BLaER1 treated with 17β-estradiol and CSF1 and Interleukin-3, amounts not matched to agents 10 nM and 100 nM (cell line): ENCODE results near the gene PKDCC.

ENCODE experiments used
- H3K27ac ChIP-seq, 11 experiments: shearing (Covaris generic); formaldehyde crosslinking; 2 replicates each; pipeline ENCODE4 v1.8.1; 2022
- H3K27me3 ChIP-seq, 11 experiments: shearing (Covaris generic); formaldehyde crosslinking; 2 replicates each; pipeline ENCODE4 v1.8.1; 2022
- H3K36me3 ChIP-seq, 11 experiments: shearing (Covaris generic); formaldehyde crosslinking; 2 replicates each; pipeline ENCODE4 v1.8.1; 2022
- H3K4me1 ChIP-seq, 10 experiments: shearing (Covaris generic); formaldehyde crosslinking; 2 replicates each; pipeline ENCODE4 v1.8.1; 2022
- H3K4me2 ChIP-seq, 11 experiments: shearing (Covaris generic); formaldehyde crosslinking; 2 replicates each; pipeline ENCODE4 v1.8.1; 2022
- H3K4me3 ChIP-seq, 10 experiments: shearing (Covaris generic); formaldehyde crosslinking; 2 replicates each; pipeline ENCODE4 v1.8.1; 2022
- H3K9ac ChIP-seq, 11 experiments: shearing (Covaris generic); formaldehyde crosslinking; 2 replicates each; pipeline ENCODE4 v1.8.1; 2022
- H3K9me3 ChIP-seq, 11 experiments: shearing (Covaris generic); formaldehyde crosslinking; replicated peaks in 1 of 11; 2 replicates each; pipeline ENCODE4 v1.8.1; 2022
- H4K20me1 ChIP-seq, 11 experiments: shearing (Covaris generic); formaldehyde crosslinking; 2 replicates each; pipeline ENCODE4 v1.8.1; 2022
- Cebpa-rat ChIP-seq, 11 experiments: shearing (Covaris generic); IDR thresholded peaks; 2 replicates each; pipeline ENCODE4 v1.8.1; 2022

The PKDCC gene

DNA sequence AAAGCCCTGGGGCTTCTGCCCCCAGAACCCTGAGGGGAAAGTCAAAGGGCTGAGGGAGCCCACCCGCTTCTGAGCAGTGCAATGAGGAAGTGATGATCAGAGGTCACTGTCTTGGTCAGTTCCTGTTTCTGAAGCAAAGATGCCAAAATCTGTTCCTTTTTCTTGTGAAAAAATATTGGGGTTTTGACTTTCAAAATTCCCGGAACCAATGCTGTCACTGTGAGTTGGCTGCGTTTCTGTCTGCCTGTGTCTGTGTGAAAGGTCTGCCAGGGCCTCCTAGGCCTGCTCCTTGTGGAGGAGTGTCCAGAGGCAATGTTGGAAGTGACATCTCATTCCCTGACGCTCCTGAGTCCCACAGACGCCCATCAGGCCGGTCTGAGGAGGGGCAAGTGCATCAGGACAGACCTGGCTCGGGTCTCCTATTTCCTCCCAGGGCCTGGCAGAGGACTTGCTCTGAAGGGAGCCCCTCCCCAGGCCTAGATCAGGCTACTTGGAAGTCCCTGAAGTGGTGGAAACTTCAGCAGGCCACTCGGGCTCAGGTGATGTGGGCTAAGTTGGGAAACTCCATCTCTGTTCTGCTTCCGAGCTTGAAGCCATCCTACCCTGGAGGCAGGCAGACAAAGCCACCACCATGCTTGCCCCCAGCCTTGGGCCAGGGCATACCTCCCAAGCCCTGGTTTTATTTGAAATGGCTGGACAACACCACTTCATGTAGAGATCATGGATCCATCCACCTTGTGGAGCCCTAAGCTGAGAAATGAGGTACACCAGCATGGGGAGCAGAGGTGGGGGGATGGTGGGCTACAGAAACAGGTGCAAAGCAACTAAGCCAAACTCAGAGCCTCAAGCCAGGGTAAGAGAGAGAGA lies 51.0 kb downstream of the PKDCC start:
- Histone ChIP-seq H4K20me1 (no peaks in the 10 kb centered on the region), H3K27ac (peak overlapping the region in 10 of 11 experiments; percentile 5 to 92 (median 68); a peak in 17 of 22 replicates), H3K4me2 (peak overlapping the region; percentile 50 to 95 (median 72)), H3K9me3 (peaks cover 0 to 11% (median 6%) of the 10 kb centered on the region in 11 experiments; a peak in 11 of 22 replicates), H3K4me3 (peak overlapping the region in 1 of 10 experiments; percentile 13; a peak in 2 of 20 replicates), H3K9ac (peak overlapping the region in 7 of 11 experiments; percentile 30 to 83 (median 71); a peak in 12 of 22 replicates), H3K36me3 (no peaks in the 10 kb centered on the region), H3K4me1 (peaks cover 50 to 78% (median 69%) of the 10 kb centered on the region in 10 experiments), H3K27me3 (peaks cover 0 to 10% (median 4%) of the 10 kb centered on the region in 11 experiments; a peak in 5 of 22 replicates)
- TF ChIP-seq Cebpa-rat (IDR thresholded peaks at IDR 0.05): no peak

DNA sequence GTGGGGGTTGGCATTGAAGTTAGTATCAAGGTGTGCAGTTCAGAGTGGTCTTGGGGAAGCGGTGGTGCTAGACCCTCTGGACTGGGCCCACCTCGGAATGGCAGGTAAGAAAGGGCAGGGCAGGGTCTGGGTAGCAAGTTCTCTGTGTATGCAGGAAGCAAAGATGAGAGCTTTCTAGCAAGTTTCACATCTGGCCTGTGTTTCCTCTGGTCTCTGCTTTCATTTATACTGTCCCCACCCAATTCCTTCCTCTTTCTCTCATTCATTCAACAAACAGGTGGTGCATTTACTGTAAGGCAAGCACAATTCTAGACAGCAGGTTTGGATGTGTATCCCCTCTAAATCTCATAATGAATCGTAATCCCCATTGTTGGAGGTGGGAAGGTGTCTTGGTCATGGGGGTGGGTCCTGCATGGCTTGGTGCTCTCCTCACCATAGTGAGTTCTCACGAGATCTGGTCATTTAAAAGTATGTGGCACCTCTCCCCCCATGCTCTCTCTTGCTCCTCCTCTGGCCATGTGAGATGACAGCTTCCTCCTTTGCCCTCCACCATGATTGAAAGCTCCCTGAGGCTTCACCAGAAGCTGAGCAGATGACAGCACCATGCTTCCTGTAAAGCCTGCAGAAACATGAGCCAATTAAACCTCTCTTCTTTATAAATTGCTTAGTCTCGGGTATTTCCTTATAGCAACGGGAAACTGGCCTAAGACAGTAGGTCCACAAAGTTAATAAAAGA lies 51.8 kb downstream of the PKDCC start:
- H3K36me3 ChIP-seq: no peaks in the 10 kb centered on the region
- no peak overlapping the region; a peak in 1 of 20 replicates for H3K4me3 ChIP-seq
- H3K4me2 ChIP-seq: peak overlapping the region; percentile 50 to 95 (median 72)
- TF ChIP-seq Cebpa-rat (IDR thresholded peaks at IDR 0.05): no peak
- H3K27me3 ChIP-seq: peaks cover 0 to 10% (median 4%) of the 10 kb centered on the region in 11 experiments; a peak in 5 of 22 replicates
- H3K9ac ChIP-seq: peak overlapping the region in 6 of 11 experiments; percentile 32 to 83 (median 74); a peak in 8 of 22 replicates
- peaks cover 0 to 11% (median 6%) of the 10 kb centered on the region in 11 experiments; a peak in 11 of 22 replicates for H3K9me3 ChIP-seq
- H4K20me1 ChIP-seq: no peaks in the 10 kb centered on the region
- H3K4me1 ChIP-seq: peaks cover 55 to 86% (median 77%) of the 10 kb centered on the region in 10 experiments
- peak overlapping the region in 6 of 11 experiments; percentile 64 to 92 (median 85); a peak in 11 of 22 replicates for H3K27ac ChIP-seq

GRCh38 chr2:42100683-42101205 lies 52.9 kb downstream of the PKDCC start:
- H3K9me3 ChIP-seq: peaks cover 0 to 11% (median 6%) of the 10 kb centered on the region in 11 experiments; a peak in 11 of 22 replicates
- H3K4me2 ChIP-seq: peak overlapping the region; percentile 76 to 95 (median 87); a peak in 18 of 22 replicates
- H3K27ac ChIP-seq: peak overlapping the region in 5 of 11 experiments; percentile 21 to 95 (median 81); a peak in 7 of 22 replicates
- no peak for TF ChIP-seq Cebpa-rat (IDR thresholded peaks at IDR 0.05)
- no peaks in the 10 kb centered on the region for H4K20me1 ChIP-seq
- H3K27me3 ChIP-seq: peaks cover 0 to 10% (median 4%) of the 10 kb centered on the region in 11 experiments; a peak in 5 of 22 replicates
- H3K4me1 ChIP-seq: peaks cover 67 to 97% (median 88%) of the 10 kb centered on the region in 10 experiments
- no peaks in the 10 kb centered on the region for H3K36me3 ChIP-seq
- peak overlapping the region in 6 of 11 experiments; percentile 16 to 76 (median 56); a peak in 6 of 22 replicates for H3K9ac ChIP-seq
- H3K4me3 ChIP-seq: no peak overlapping the region

- peak overlapping the region; percentile 76 to 95 (median 87) for H3K4me2 ChIP-seq
- no peak for TF ChIP-seq Cebpa-rat (IDR thresholded peaks at IDR 0.05)
- peak overlapping the region; percentile 61 to 95 (median 82); a peak in 21 of 22 replicates for H3K27ac ChIP-seq
- H3K4me3 ChIP-seq: peak overlapping the region in 5 of 10 experiments; percentile 28 to 49 (median 34); a peak in 11 of 20 replicates
- H4K20me1 ChIP-seq: no peaks in the 10 kb centered on the region
- H3K9me3 ChIP-seq: peaks cover 0 to 11% (median 6%) of the 10 kb centered on the region in 11 experiments; a peak in 11 of 22 replicates
- peak overlapping the region; percentile 56 to 77 (median 74); a peak in 20 of 22 replicates for H3K9ac ChIP-seq
- H3K27me3 ChIP-seq: peaks cover 0 to 10% (median 4%) of the 10 kb centered on the region in 11 experiments; a peak in 5 of 22 replicates
- H3K36me3 ChIP-seq: no peaks in the 10 kb centered on the region
- H3K4me1 ChIP-seq: peaks cover 73 to 99% (median 92%) of the 10 kb centered on the region in 10 experiments
These were observed 53.6 kb downstream of the PKDCC start for GRCh38 chr2:42101206-42102023.

- peak overlapping the region in 7 of 10 experiments; percentile 24 to 49 (median 33); a peak in 11 of 20 replicates for H3K4me3 ChIP-seq
- peak overlapping the region; percentile 61 to 95 (median 82); a peak in 21 of 22 replicates for H3K27ac ChIP-seq
- no peaks in the 10 kb centered on the region for H3K36me3 ChIP-seq
- H3K4me1 ChIP-seq: peaks cover 77 to 99% (median 95%) of the 10 kb centered on the region in 10 experiments
- peaks cover 0 to 11% (median 6%) of the 10 kb centered on the region in 11 experiments; a peak in 11 of 22 replicates for H3K9me3 ChIP-seq
- H3K27me3 ChIP-seq: peaks cover 0 to 10% (median 4%) of the 10 kb centered on the region in 11 experiments; a peak in 5 of 22 replicates
- peak overlapping the region; percentile 56 to 77 (median 74); a peak in 20 of 22 replicates for H3K9ac ChIP-seq
- no peaks in the 10 kb centered on the region for H4K20me1 ChIP-seq
- peak overlapping the region; percentile 76 to 95 (median 87) for H3K4me2 ChIP-seq
- TF ChIP-seq Cebpa-rat (IDR thresholded peaks at IDR 0.05): no peak
These were observed 54.3 kb downstream of the PKDCC start for GRCh38 chr2:42102024-42102590.

- H4K20me1 ChIP-seq: no peaks in the 10 kb centered on the region
- peak overlapping the region in 5 of 10 experiments; percentile 29 to 49 (median 33); a peak in 5 of 20 replicates for H3K4me3 ChIP-seq
- H3K36me3 ChIP-seq: no peaks in the 10 kb centered on the region
- peaks cover 0 to 10% (median 4%) of the 10 kb centered on the region in 11 experiments; a peak in 5 of 22 replicates for H3K27me3 ChIP-seq
- peaks cover 0 to 11% (median 6%) of the 10 kb centered on the region in 11 experiments; a peak in 11 of 22 replicates for H3K9me3 ChIP-seq
- H3K9ac ChIP-seq: peak overlapping the region; percentile 56 to 77 (median 74); a peak in 19 of 22 replicates
- TF ChIP-seq Cebpa-rat (IDR thresholded peaks at IDR 0.05): no peak
- H3K4me2 ChIP-seq: peak overlapping the region; percentile 76 to 95 (median 87)
- peak overlapping the region; percentile 61 to 95 (median 82); a peak in 21 of 22 replicates for H3K27ac ChIP-seq
- H3K4me1 ChIP-seq: peaks cover 70 to 99% (median 93%) of the 10 kb centered on the region in 10 experiments
These were observed 55.0 kb downstream of the PKDCC start for GRCh38 chr2:42102591-42103450.
